NCI-H69 (cell line): ENCODE results near the gene MT1B.

Source experiments
- DNase-seq: peaks from one replicate; lab custom pipeline; 2025; lab: John Stamatoyannopoulos, UW

The MT1B gene

GRCh38 chr16:56684926-56685590 lies 33.4 kb downstream of the MT1B start:
- no peak for DNase-seq

- no peak for DNase-seq
These were observed 35.1 kb downstream of the MT1B start for GRCh38 chr16:56686758-56687157.

- peak; percentile 50 for DNase-seq
These were observed 37.1 kb downstream of the MT1B start for GRCh38 chr16:56688762-56689161.

GRCh38 chr16:56689171-56689570 lies 37.5 kb downstream of the MT1B start:
- DNase-seq: peak; percentile 44

- DNase-seq: no peak
These were observed 38.9 kb downstream of the MT1B start for GRCh38 chr16:56690420-56691122.

GRCh38 chr16:56691885-56692284 lies 40.2 kb downstream of the MT1B start:
- DNase-seq: no peak

- DNase-seq: no peak
These were observed 43.6 kb downstream of the MT1B start for GRCh38 chr16:56695246-56695645.

GRCh38 chr16:56697456-56698155 lies 45.9 kb downstream of the MT1B start:
- no peak for DNase-seq

- DNase-seq: no peak
These were observed 48.5 kb downstream of the MT1B start for GRCh38 chr16:56700195-56700594.

- no peak for DNase-seq
These were observed 48.9 kb downstream of the MT1B start for GRCh38 chr16:56700631-56701030.

- no peak for DNase-seq
These were observed 49.8 kb downstream of the MT1B start for GRCh38 chr16:56701534-56701933.
